Activated CD4-positive, CD25-positive, alpha-beta regulatory T cell treated with anti-CD3 and anti-CD28 coated beads, Interleukin-2, amount 50 U/mL, for 16 hours (primary cell): ENCODE results near the gene NCAM2.

ENCODE experiments used
- DNase-seq: peaks from one replicate; pipeline ENCODE4 v3.0.0-alpha.2; 2020; ENCODE audit warnings: low read depth, low spot score

Gene NCAM2

GRCh38 chr21:21174676-21175075 is 176.5 kb downstream of the NCAM2 start:
- no peak for DNase-seq

- DNase-seq, result no peak
These were observed 177.7 kb downstream of the NCAM2 start for GRCh38 chr21:21175798-21176334.

GRCh38 chr21:21177353-21177986 is 179.3 kb downstream of the NCAM2 start:
- no peak for DNase-seq

- no peak for DNase-seq
These were observed 181.6 kb downstream of the NCAM2 start for GRCh38 chr21:21179619-21180298.

- no peak for DNase-seq
These were observed 184.3 kb downstream of the NCAM2 start for GRCh38 chr21:21182401-21183010.

GRCh38 chr21:21183092-21183491 is 184.9 kb downstream of the NCAM2 start:
- DNase-seq, result no peak

GRCh38 chr21:21184771-21185528 is 186.7 kb downstream of the NCAM2 start:
- no peak for DNase-seq

- DNase-seq, result no peak
These were observed 189.4 kb downstream of the NCAM2 start for GRCh38 chr21:21187579-21187978.

- DNase-seq, result no peak
These were observed 190.4 kb downstream of the NCAM2 start for GRCh38 chr21:21188513-21189195.

- DNase-seq, result no peak
These were observed 197.3 kb downstream of the NCAM2 start for GRCh38 chr21:21195417-21195943.

GRCh38 chr21:21196087-21196486 is 197.9 kb downstream of the NCAM2 start:
- no peak for DNase-seq

GRCh38 chr21:21196848-21197247 is 198.6 kb downstream of the NCAM2 start:
- DNase-seq, result no peak

GRCh38 chr21:21199342-21200102 is 201.3 kb downstream of the NCAM2 start:
- no peak for DNase-seq

GRCh38 chr21:21200103-21200938 is 202.1 kb downstream of the NCAM2 start:
- DNase-seq, result no peak

GRCh38 chr21:21200939-21201615 is 202.9 kb downstream of the NCAM2 start:
- DNase-seq, result no peak

GRCh38 chr21:21203822-21204339 is 205.7 kb downstream of the NCAM2 start:
- DNase-seq, result no peak

GRCh38 chr21:21204366-21204996 is 206.3 kb downstream of the NCAM2 start:
- DNase-seq, result no peak

GRCh38 chr21:21205604-21206003 is 207.4 kb downstream of the NCAM2 start:
- no peak for DNase-seq
